CD14-positive monocyte (primary cell): ENCODE results near the gene PCNP. TPM values are rescaled to one million over a fixed set of nuclear protein-coding genes. Genes with fewer than 3 reads are reported as not detected.

ENCODE experiments used
- DNase-seq, 3 donors: peaks; one replicate each; pipeline ENCODE4 v3.0.0-alpha.2; 2011 to 2022
- H2AFZ ChIP-seq: 2 replicates; pipeline ENCODE4 v1.6.0; 2012; ENCODE audit warnings: mild to moderate bottlenecking, low read depth, low read length, inconsistent platforms; ENCODE audit not compliant: insufficient read depth, poor library complexity, severe bottlenecking
- H3K27ac ChIP-seq, 2 donors: 1 replicate in 1 of 2; 2 replicates in 1 of 2; pipeline ENCODE4 v1.5.1; 2012 to 2013; ENCODE audit warnings: low read length in 2 of 2, control low read depth in 1 of 2, inconsistent platforms in 1 of 2, low read depth in 1 of 2, mild to moderate bottlenecking in 1 of 2
- H3K27me3 ChIP-seq, 2 donors: one replicate each; pipeline versions ENCODE4 v1.6.0 to v1.6.1; 2011 to 2013; ENCODE audit warnings: low read length in 2 of 2; ENCODE audit not compliant: control insufficient read depth in 2 of 2, insufficient read depth in 2 of 2
- H3K36me3 ChIP-seq, 2 donors: replicated peaks in 1 of 2; 1 replicate in 1 of 2; 2 replicates in 1 of 2; pipeline versions ENCODE4 v1.5.1 to v1.6.1; 2012 to 2013; ENCODE audit warnings: low read length in 2 of 2, control low read depth in 1 of 2, inconsistent platforms in 1 of 2, mild to moderate bottlenecking in 1 of 2; ENCODE audit not compliant: insufficient read depth in 2 of 2, control insufficient read depth in 1 of 2
- H3K4me1 ChIP-seq, 2 donors: 1 replicate in 1 of 2; 2 replicates in 1 of 2; pipeline versions ENCODE4 v1.5.1 to v1.6.1; 2012 to 2013; ENCODE audit warnings: low read length in 2 of 2, control low read depth in 1 of 2, inconsistent platforms in 1 of 2, mild to moderate bottlenecking in 1 of 2, moderate library complexity in 1 of 2; ENCODE audit not compliant: insufficient read depth in 2 of 2, control insufficient read depth in 1 of 2
- H3K4me2 ChIP-seq: replicated peaks from 2 replicates; pipeline ENCODE3; 2012; ENCODE audit warnings: low read length, moderate library complexity, mild to moderate bottlenecking; ENCODE audit not compliant: poor library complexity, severe bottlenecking; ENCODE audit errors: extremely low read depth
- H3K4me3 ChIP-seq, 3 experiments: fragments of 200-600 bp in 1 of 3; sonication (generic) in 1 of 3; replicated peaks in 1 of 3; 1 replicate in 2 of 3; 2 replicates in 1 of 3; pipeline ENCODE4 v1.5.1; 2011 to 2013; ENCODE audit warnings: low read length in 3 of 3, mild to moderate bottlenecking in 3 of 3, control low read depth in 2 of 3, low read depth in 2 of 3, inconsistent platforms in 1 of 3, moderate library complexity in 1 of 3
- H3K79me2 ChIP-seq: 2 replicates; pipeline ENCODE4 v1.6.0; 2012; ENCODE audit warnings: mild to moderate bottlenecking, control low read depth, inconsistent platforms, low read length, moderate library complexity; ENCODE audit not compliant: insufficient read depth
- H3K9ac ChIP-seq: 2 replicates; pipeline ENCODE4 v1.6.0; 2017; ENCODE audit warnings: low read length, mild to moderate bottlenecking; ENCODE audit not compliant: insufficient read depth, poor library complexity, severe bottlenecking
- H3K9me3 ChIP-seq, 2 donors: replicated peaks in 1 of 2; 1 replicate in 1 of 2; 2 replicates in 1 of 2; pipeline versions ENCODE4 v1.5.1 to v1.6.1; 2012 to 2013; ENCODE audit warnings: low read length in 2 of 2, control low read depth in 1 of 2; ENCODE audit not compliant: control insufficient read depth in 1 of 2, insufficient read depth in 1 of 2
- H4K20me1 ChIP-seq: 2 replicates; pipeline ENCODE4 v1.6.0; 2012; ENCODE audit warnings: mild to moderate bottlenecking, low read length, control low read depth, moderate library complexity; ENCODE audit not compliant: insufficient read depth
- H3K27ac Mint-ChIP-seq, 7 donors: one replicate each; pipeline ENCODE4 v1.8.0; 2020; ENCODE audit warnings: mild to moderate bottlenecking in 7 of 7, mixed read lengths in 7 of 7, moderate library complexity in 6 of 7, inconsistent platforms in 2 of 7
- H3K27me3 Mint-ChIP-seq, 3 donors: one replicate each; pipeline ENCODE4 v1.8.0; 2021 to 2022; ENCODE audit warnings: low read depth in 3 of 3, mild to moderate bottlenecking in 3 of 3, mixed read lengths in 3 of 3, moderate library complexity in 3 of 3, inconsistent platforms in 1 of 3
- H3K36me3 Mint-ChIP-seq, 2 donors: one replicate each; pipeline ENCODE4 v1.8.0; 2020; ENCODE audit warnings: mixed read lengths in 2 of 2, inconsistent platforms in 1 of 2, mild to moderate bottlenecking in 1 of 2
- H3K4me1 Mint-ChIP-seq: one replicate; pipeline ENCODE4 v1.8.0; 2020; ENCODE audit warnings: mild to moderate bottlenecking, mixed read lengths
- H3K4me3 Mint-ChIP-seq, 2 donors: one replicate each; pipeline ENCODE4 v1.8.0; 2020; ENCODE audit warnings: mild to moderate bottlenecking in 2 of 2, mixed read lengths in 2 of 2, moderate library complexity in 1 of 2
- H3K9me3 Mint-ChIP-seq, 7 donors: one replicate each; pipeline ENCODE4 v1.8.0; 2020 to 2022; ENCODE audit warnings: mixed read lengths in 7 of 7, mild to moderate bottlenecking in 6 of 7, moderate library complexity in 6 of 7, inconsistent platforms in 2 of 7
- CTCF ChIP-seq: fragments of 200-600 bp; IDR thresholded peaks from one replicate; pipeline ENCODE4 v1.8.0; 2022; ENCODE audit warnings: antibody characterized with exemption, mild to moderate bottlenecking
- WGBS: methylation state at CpG from one replicate; pipeline ENCODE4 v1.1.5; 2013; ENCODE audit warnings: missing lambda C conversion rate; ENCODE audit not compliant: insufficient coverage; 5-methylcytosine and 5-hydroxymethylcytosine counted together
- intact Hi-C, 2 donors: fragments of 100-400 bp; cut with micrococcal nuclease; formaldehyde crosslinking; loops; one replicate each; pipeline versions ENCODE4 v1.15.0 to v1.15.1; 2023
- polyA plus RNA-seq, 3 donors: library from polyadenylated mRNA; depleted of rRNA in 1 of 3; unstranded in 2 of 3; stranded (reverse) in 1 of 3; fragments of 300-500 nt in 2 of 3; fragments of >200 nt in 1 of 3; fragmentation: Illumina TruSeq in 2 of 3; gene quantifications; 1 replicate in 2 of 3; 2 replicates in 1 of 3; pipeline ENCODE4 v1.2.3, GENCODE V29; 2012 to 2021

Gene PCNP
- polyA plus RNA-seq, 3 donors: 32.0 to 68.2 (median 57.4) TPM

GRCh38 chr3:101638261-101638745 is 64.3 kb downstream of the PCNP start:
- intact Hi-C loops: no loop called here

GRCh38 chr3:101639280-101639963 is 65.4 kb downstream of the PCNP start:
- WGBS: 90% methylated on average over 4 of the region's 18 CpGs
- no peak for TF ChIP-seq CTCF
- no peak overlapping the region for H3K9ac ChIP-seq
- Mint-ChIP-seq H3K4me1 (peaks cover 4% of the 10 kb centered on the region), H3K27ac (peak overlapping the region in 1 of 7 donors; percentile 12), H3K9me3 (no peaks in the 10 kb centered on the region), H3K27me3 (peaks cover 0 to 2% (median 2%) of the 10 kb centered on the region in 3 donors), H3K36me3 (peaks cover 0 to 4% of the 10 kb centered on the region in 2 donors), H3K4me3 (no peak overlapping the region)
- no peaks in the 10 kb centered on the region for H4K20me1 ChIP-seq
- no peaks in the 10 kb centered on the region for H3K79me2 ChIP-seq
- H3K4me2 ChIP-seq: no peak overlapping the region
- no peak for DNase-seq
- no peaks in the 10 kb centered on the region for H3K9me3 ChIP-seq
- H2AFZ ChIP-seq: no peak overlapping the region
- no peak overlapping the region for H3K4me3 ChIP-seq
- no peak overlapping the region for H3K27ac ChIP-seq
- no peaks in the 10 kb centered on the region for H3K36me3 ChIP-seq
- intact Hi-C loops: no loop called here
- H3K4me1 ChIP-seq: no peaks in the 10 kb centered on the region
- H3K27me3 ChIP-seq: no peaks in the 10 kb centered on the region

More at GRCh38 chr3:101638261-101638745, 64.3 kb downstream of the PCNP start:
- no peak for DNase-seq
- peaks cover 4% of the 10 kb centered on the region for H3K4me1 Mint-ChIP-seq
- no peak overlapping the region for H3K9ac ChIP-seq
- no peaks in the 10 kb centered on the region for H3K27me3 ChIP-seq
- H3K27ac ChIP-seq: no peak overlapping the region
- peak overlapping the region in 1 of 7 donors; percentile 59 for H3K27ac Mint-ChIP-seq
- 58% methylated on average over 2 of the region's 10 CpGs for whole genome bisulfite sequencing
- no peak overlapping the region for H2AFZ ChIP-seq
- no peaks in the 10 kb centered on the region for H4K20me1 ChIP-seq
- H3K36me3 ChIP-seq: no peaks in the 10 kb centered on the region
- H3K4me3 Mint-ChIP-seq: no peak overlapping the region
- no peak for TF ChIP-seq CTCF
- H3K4me1 ChIP-seq: no peaks in the 10 kb centered on the region
- H3K27me3 Mint-ChIP-seq: peaks cover 0 to 2% (median 2%) of the 10 kb centered on the region in 3 donors
- peaks cover 0 to 4% of the 10 kb centered on the region in 2 donors for H3K36me3 Mint-ChIP-seq
- H3K79me2 ChIP-seq: no peaks in the 10 kb centered on the region
- no peaks in the 10 kb centered on the region for H3K9me3 ChIP-seq
- no peaks in the 10 kb centered on the region for H3K9me3 Mint-ChIP-seq
- H3K4me3 ChIP-seq: no peak overlapping the region
- H3K4me2 ChIP-seq: no peak overlapping the region
